ACC112 (cell line): ENCODE data around the gene DLL4.
"Not testable (repeated sequence)": the region's sequence is repeated elsewhere in the genome, so short reads cannot be mapped to it uniquely, and the experiment has no call there.

ENCODE experiments used
- H2AFZ ChIP-seq: fragments of 200-600 bp; sonication (generic); one replicate; pipeline ENCODE4 v1.6.0; 2017; ENCODE audit warnings: antibody characterized with exemption, low read length; ENCODE audit not compliant: unreplicated experiment
- H3K27ac ChIP-seq: fragments of 200-600 bp; sonication (generic); 2 replicates; pipeline ENCODE4 v1.5.1; 2014; ENCODE audit warnings: low read depth, mild to moderate bottlenecking, antibody characterized with exemption, low read length, moderate library complexity
- H3K27me3 ChIP-seq: fragments of 200-600 bp; sonication (generic); 2 replicates; pipeline ENCODE4 v1.6.1; 2014; ENCODE audit warnings: mild to moderate bottlenecking, antibody characterized with exemption, low read length, moderate library complexity, mixed read lengths; ENCODE audit not compliant: insufficient read depth
- H3K36me3 ChIP-seq: fragments of 200-600 bp; sonication (generic); 2 replicates; pipeline ENCODE4 v1.6.1; 2016; ENCODE audit warnings: mild to moderate bottlenecking, antibody characterized with exemption, low read length, moderate library complexity, mixed read lengths; ENCODE audit not compliant: insufficient read depth
- H3K4me1 ChIP-seq: fragments of 200-600 bp; sonication (generic); one replicate; pipeline ENCODE4 v1.6.1; 2016; ENCODE audit warnings: low read length, mixed read lengths; ENCODE audit not compliant: insufficient read depth, unreplicated experiment, control insufficient read depth
- H3K4me3 ChIP-seq: fragments of 200-600 bp; sonication (generic); 2 replicates; pipeline ENCODE4 v1.5.1; 2014; ENCODE audit warnings: mild to moderate bottlenecking, low read depth, low read length
- H3K79me2 ChIP-seq: fragments of 200-600 bp; sonication (generic); one replicate; pipeline ENCODE4 v1.6.0; 2016; ENCODE audit warnings: low read length; ENCODE audit not compliant: control insufficient read depth, unreplicated experiment, insufficient read depth

Gene DLL4

GRCh38 chr15:40962317-40962716 is 33.2 kb downstream of the DLL4 start:
- not testable (repeated sequence) for H3K27me3 ChIP-seq, H3K4me1 ChIP-seq

GRCh38 chr15:40963201-40963600 is 34.1 kb downstream of the DLL4 start:
- H3K36me3 ChIP-seq: no peaks in the 10 kb centered on the region
- H2AFZ ChIP-seq: no peak overlapping the region
- H3K4me1 ChIP-seq: no peaks in the 10 kb centered on the region
- no peak overlapping the region for H3K4me3 ChIP-seq
- H3K27me3 ChIP-seq: no peaks in the 10 kb centered on the region
- H3K79me2 ChIP-seq: no peaks in the 10 kb centered on the region
- H3K27ac ChIP-seq: no peak overlapping the region

More at GRCh38 chr15:40962317-40962716, 33.2 kb downstream of the DLL4 start:
- not testable (repeated sequence) for H3K4me3 ChIP-seq, H2AFZ ChIP-seq, H3K79me2 ChIP-seq, H3K36me3 ChIP-seq, H3K27ac ChIP-seq

GRCh38 chr15:40964006-40964405 is 34.9 kb downstream of the DLL4 start:
- H2AFZ ChIP-seq: no peak overlapping the region
- no peaks in the 10 kb centered on the region for H3K4me1 ChIP-seq
- no peaks in the 10 kb centered on the region for H3K79me2 ChIP-seq
- no peak overlapping the region for H3K4me3 ChIP-seq
- no peaks in the 10 kb centered on the region for H3K36me3 ChIP-seq
- no peaks in the 10 kb centered on the region for H3K27me3 ChIP-seq
- no peak overlapping the region for H3K27ac ChIP-seq

- no peak overlapping the region for H3K4me3 ChIP-seq
- no peak overlapping the region for H3K27ac ChIP-seq
- H3K36me3 ChIP-seq: no peaks in the 10 kb centered on the region
Measured at GRCh38 chr15:40964634-40965033, 35.5 kb downstream of the DLL4 start.

DNA sequence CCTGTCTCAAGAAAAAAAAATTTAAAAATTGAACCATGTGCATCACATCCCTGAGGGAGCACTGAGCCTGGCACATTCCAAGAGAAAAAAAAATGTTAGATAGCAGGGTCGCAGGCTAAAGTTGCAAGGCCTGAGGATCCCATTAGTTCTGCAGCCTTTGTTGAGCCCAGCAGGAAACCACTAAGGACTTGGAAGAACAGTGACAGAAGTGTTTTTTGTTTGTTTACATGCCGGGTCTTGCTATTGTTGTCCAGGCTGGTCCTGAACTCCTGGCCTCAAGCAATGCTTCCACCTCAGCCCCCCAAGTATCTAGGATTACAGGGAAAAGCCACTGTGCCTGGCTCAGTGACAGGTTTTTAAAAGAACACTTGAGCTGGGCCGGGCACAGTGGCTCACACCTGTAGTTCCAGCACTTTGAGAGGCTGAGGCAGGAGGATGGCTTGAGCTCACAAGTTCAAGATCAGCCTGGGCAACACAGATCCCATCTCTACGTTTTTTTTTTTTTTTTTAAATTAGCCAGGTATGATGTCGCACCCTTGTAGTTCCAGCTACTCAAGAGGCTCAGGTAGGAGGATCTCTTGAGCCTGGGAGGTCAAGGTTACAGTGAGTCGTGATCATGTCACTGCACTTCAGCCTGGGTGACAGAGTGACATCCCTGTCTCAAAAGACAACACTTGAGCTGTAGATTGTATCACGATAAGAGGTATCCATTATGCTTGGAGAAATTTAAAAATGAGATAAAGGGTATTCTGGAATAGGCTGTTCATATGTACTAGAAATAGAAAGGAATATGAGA is 39.3 kb downstream of the DLL4 start:
- no peaks in the 10 kb centered on the region for H3K79me2 ChIP-seq
- no peak overlapping the region for H2AFZ ChIP-seq
- no peak overlapping the region for H3K27ac ChIP-seq
- H3K4me3 ChIP-seq: no peak overlapping the region
- no peaks in the 10 kb centered on the region for H3K27me3 ChIP-seq
- no peaks in the 10 kb centered on the region for H3K36me3 ChIP-seq
- peaks cover 14% of the 10 kb centered on the region for H3K4me1 ChIP-seq

More at GRCh38 chr15:40964634-40965033, 35.5 kb downstream of the DLL4 start:
- H3K4me1 ChIP-seq: no peaks in the 10 kb centered on the region
- no peaks in the 10 kb centered on the region for H3K27me3 ChIP-seq
- no peak overlapping the region for H2AFZ ChIP-seq
- no peaks in the 10 kb centered on the region for H3K79me2 ChIP-seq

- H3K27me3 ChIP-seq: no peaks in the 10 kb centered on the region
- no peaks in the 10 kb centered on the region for H3K79me2 ChIP-seq
- no peaks in the 10 kb centered on the region for H3K36me3 ChIP-seq
- H2AFZ ChIP-seq: no peak overlapping the region
- peaks cover 14% of the 10 kb centered on the region for H3K4me1 ChIP-seq
- H3K27ac ChIP-seq: no peak overlapping the region
- H3K4me3 ChIP-seq: no peak overlapping the region
Measured at GRCh38 chr15:40969363-40969762, 40.2 kb downstream of the DLL4 start.

DNA sequence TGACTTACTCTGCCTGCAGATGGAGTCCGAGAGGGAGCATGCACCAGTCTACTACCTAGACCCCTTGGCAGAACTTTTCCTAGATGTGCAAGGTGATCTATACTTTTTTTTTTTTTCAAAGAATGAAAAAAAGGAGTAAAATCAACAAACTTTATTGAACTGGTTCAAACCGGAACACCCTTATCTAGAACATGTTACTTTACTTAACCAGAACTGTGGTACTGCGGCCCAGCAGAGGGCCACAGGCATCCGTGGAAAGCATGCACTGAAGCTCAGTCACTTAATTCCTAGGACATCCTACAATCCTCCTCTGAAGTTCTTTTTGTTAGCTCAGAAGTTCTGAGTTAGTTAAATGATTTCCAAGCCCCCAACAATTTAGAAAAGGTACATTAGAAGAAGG is 45.7 kb downstream of the DLL4 start:
- H3K4me1 ChIP-seq: peaks cover 14% of the 10 kb centered on the region
- H3K27ac ChIP-seq: no peak overlapping the region
- no peaks in the 10 kb centered on the region for H3K27me3 ChIP-seq
- no peaks in the 10 kb centered on the region for H3K79me2 ChIP-seq
- peaks cover 14% of the 10 kb centered on the region; the same call in 1 of the 2 replicates for H3K36me3 ChIP-seq
- no peak overlapping the region for H2AFZ ChIP-seq
- H3K4me3 ChIP-seq: no peak overlapping the region

- H3K27ac ChIP-seq: no peak overlapping the region
- H3K4me1 ChIP-seq: peaks cover 10% of the 10 kb centered on the region
- no peak overlapping the region for H3K4me3 ChIP-seq
- no peaks in the 10 kb centered on the region for H3K79me2 ChIP-seq
- peaks cover 20% of the 10 kb centered on the region; the same call in 1 of the 2 replicates for H3K36me3 ChIP-seq
- H2AFZ ChIP-seq: no peak overlapping the region
- no peaks in the 10 kb centered on the region for H3K27me3 ChIP-seq
Measured at GRCh38 chr15:40976819-40977218, 47.7 kb downstream of the DLL4 start.

DNA sequence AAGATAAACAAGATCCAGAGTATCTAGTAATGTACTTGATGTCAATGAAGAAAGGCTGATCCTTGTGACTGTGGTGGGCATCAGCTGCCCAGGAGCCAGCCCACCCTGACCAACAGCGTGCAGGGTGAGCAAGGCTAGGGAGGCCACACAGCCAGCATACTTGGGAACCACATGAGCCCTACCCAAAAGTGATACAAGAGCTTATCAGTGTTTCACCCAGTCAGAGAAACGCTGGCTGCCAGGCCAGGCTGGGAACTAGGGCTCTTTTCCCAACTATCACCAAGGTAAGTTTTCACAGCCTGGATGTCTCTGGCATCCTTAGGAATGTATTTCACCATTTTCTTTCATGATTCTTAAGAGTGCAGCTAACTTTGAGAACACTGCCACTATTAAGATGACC is 49.0 kb downstream of the DLL4 start:
- Histone ChIP-seq H3K27ac (no peak overlapping the region), H3K36me3 (peaks cover 21% of the 10 kb centered on the region; the same call in 1 of the 2 replicates), H3K79me2 (no peaks in the 10 kb centered on the region), H3K4me1 (peaks cover 12% of the 10 kb centered on the region), H3K27me3 (no peaks in the 10 kb centered on the region), H2AFZ (no peak overlapping the region), H3K4me3 (no peak overlapping the region)

- Histone ChIP-seq H3K27me3 (no peaks in the 10 kb centered on the region), H3K4me3 (no peak overlapping the region), H3K4me1 (peaks cover 17% of the 10 kb centered on the region), H3K79me2 (no peaks in the 10 kb centered on the region), H2AFZ (no peak overlapping the region), H3K36me3 (peaks cover 23% of the 10 kb centered on the region; the same call in 1 of the 2 replicates), H3K27ac (no peak overlapping the region)
Measured at GRCh38 chr15:40978562-40978961, 49.4 kb downstream of the DLL4 start.

GRCh38 chr15:40981186-40981585 is 52.0 kb downstream of the DLL4 start:
- H3K4me1 ChIP-seq: peaks cover 29% of the 10 kb centered on the region

More at GRCh38 chr15:40981186-40981585, 52.0 kb downstream of the DLL4 start:
- no peak overlapping the region for H2AFZ ChIP-seq
- H3K4me3 ChIP-seq: no peak overlapping the region
- H3K36me3 ChIP-seq: peaks cover 33% of the 10 kb centered on the region; the same call in 1 of the 2 replicates
- no peaks in the 10 kb centered on the region for H3K79me2 ChIP-seq
- H3K27ac ChIP-seq: no peak overlapping the region
- H3K27me3 ChIP-seq: no peaks in the 10 kb centered on the region
